ENCODE measurements around the gene PIP4K2A.

Gene PIP4K2A

GRCh38 chr10:22589851-22590514, 124.4 kb downstream of the PIP4K2A start:
- DNase-seq = no peak

GRCh38 chr10:22588462-22588861, 125.9 kb downstream of the PIP4K2A start:
- no peak for DNase-seq

- no peak for DNase-seq
Measured at GRCh38 chr10:22583683-22584082, 130.7 kb downstream of the PIP4K2A start.

- no peak for DNase-seq
Measured at GRCh38 chr10:22581461-22581860, 132.9 kb downstream of the PIP4K2A start.

- no peak for DNase-seq
Measured at GRCh38 chr10:22580711-22581110, 133.7 kb downstream of the PIP4K2A start.

GRCh38 chr10:22579826-22580225, 134.6 kb downstream of the PIP4K2A start:
- no peak for DNase-seq

GRCh38 chr10:22573820-22574569, 140.4 kb downstream of the PIP4K2A start:
- DNase-seq = no peak

GRCh38 chr10:22570733-22571430, 143.5 kb downstream of the PIP4K2A start:
- DNase-seq = no peak

- DNase-seq = no peak
Measured at GRCh38 chr10:22570234-22570633, 144.1 kb downstream of the PIP4K2A start.

GRCh38 chr10:22568928-22569327, 145.4 kb downstream of the PIP4K2A start:
- DNase-seq = no peak

- no peak for DNase-seq
Measured at GRCh38 chr10:22564060-22564459, 150.3 kb downstream of the PIP4K2A start.

- DNase-seq = no peak
Measured at GRCh38 chr10:22561909-22562308, 152.5 kb downstream of the PIP4K2A start.

GRCh38 chr10:22560913-22561239, 153.5 kb downstream of the PIP4K2A start:
- DNase-seq = no peak

GRCh38 chr10:22560096-22560912, 154.1 kb downstream of the PIP4K2A start:
- DNase-seq = no peak

GRCh38 chr10:22557321-22557720, 157.1 kb downstream of the PIP4K2A start:
- DNase-seq = no peak

GRCh38 chr10:22556774-22557173, 157.6 kb downstream of the PIP4K2A start:
- DNase-seq = no peak

GRCh38 chr10:22554461-22555182, 159.8 kb downstream of the PIP4K2A start:
- DNase-seq = peak; percentile 62

- DNase-seq = no peak
Measured at GRCh38 chr10:22553452-22553995, 160.9 kb downstream of the PIP4K2A start.

- no peak for DNase-seq
Measured at GRCh38 chr10:22552888-22553378, 161.4 kb downstream of the PIP4K2A start.

- DNase-seq = no peak
Measured at GRCh38 chr10:22551681-22552365, 162.6 kb downstream of the PIP4K2A start.

- DNase-seq = peak; percentile 22
Measured at GRCh38 chr10:22550732-22551131, 163.6 kb downstream of the PIP4K2A start.
